ENCODE data around the gene NAALADL1. TPM values are rescaled to one million over a fixed set of nuclear protein-coding genes. Genes with fewer than 3 reads are reported as not detected.
A peak's percentile ranks its signal among the peaks of the same experiment; 100 is the strongest.

NAALADL1 gene
- total and polyA plus RNA-seq, 7 donors = 0.98 to 4.8 (median 1.6) TPM

GRCh38 chr11:65095974-65096806, 37.8 kb upstream of the NAALADL1 start, which contains the start of gene VPS51:
VPS51 (plus strand) TSS chr11:65096214; CDS start chr11:65096251, 37 bp downstream.
- Histone ChIP-seq H3K9me3 (no peaks in the 10 kb centered on the region), H3K27me3 (ENCODE audit: insufficient read depth in 3 of 3, low read length in 2 of 3) (no peaks in the 10 kb centered on the region), H3K27ac (peak within 1 kb of the TSS; percentile 96), H3K36me3 (ENCODE audit: insufficient read depth in 1 of 2, low read depth in 1 of 2) (peaks cover 0 to 19% of the 10 kb centered on the region in 2 donors), H3K4me1 (peaks cover 25% of the 10 kb centered on the region), H3K4me3 (peak within 1 kb of the TSS; percentile 93)
- intact Hi-C loops (cut with DNase I) = loop anchor here in 1 of 2 donors (1.0 kb wide), 1 partner anchor 12 kb away; the partner anchor contains the start of genes CDCA5 and ZFPL1
- WGBS, 3 donors = 0 to 1% (median 0%) methylated on average over 46 to 52 of the region's 52 CpGs
- no peak for TF ChIP-seq CTCF (IDR thresholded peaks at IDR 0.05)
- peak; percentile 91 to 94 (median 93) for ATAC-seq
- DNase-seq = peak; percentile 88 to 92

GRCh38 chr11:65095427-65095826, 37.1 kb upstream of the NAALADL1 start:
- H3K27me3 ChIP-seq (ENCODE audit: insufficient read depth in 3 of 3, low read length in 2 of 3) = no peaks in the 10 kb centered on the region
- TF ChIP-seq CTCF (IDR thresholded peaks at IDR 0.05) = no peak
- peak overlapping the region; percentile 93 for H3K4me3 ChIP-seq
- 70 to 77% (median 77%) methylated on average over 22 of the region's 22 CpGs for WGBS, 3 donors
- intact Hi-C loops (cut with DNase I) = no loop called here
- ATAC-seq = no peak
- H3K9me3 ChIP-seq = no peaks in the 10 kb centered on the region
- H3K4me1 ChIP-seq = peaks cover 25% of the 10 kb centered on the region
- H3K36me3 ChIP-seq (ENCODE audit: insufficient read depth in 1 of 2, low read depth in 1 of 2) = peaks cover 0 to 19% of the 10 kb centered on the region in 2 donors
- H3K27ac ChIP-seq = peak overlapping the region; percentile 96
- DNase-seq = no peak

- WGBS, 3 donors = 93 to 95% (median 94%) methylated on average over 4 of the region's 4 CpGs
- Histone ChIP-seq H3K27me3 (ENCODE audit: insufficient read depth in 3 of 3, low read length in 2 of 3) (no peaks in the 10 kb centered on the region), H3K4me1 (peaks cover 2% of the 10 kb centered on the region), H3K9me3 (no peaks in the 10 kb centered on the region), H3K4me3 (no peak overlapping the region), H3K27ac (no peak overlapping the region), H3K36me3 (ENCODE audit: insufficient read depth in 1 of 2, low read depth in 1 of 2) (peaks cover 3 to 43% of the 10 kb centered on the region in 2 donors)
- DNase-seq (no peak), ATAC-seq (no peak)
- no peak for TF ChIP-seq CTCF (IDR thresholded peaks at IDR 0.05)
- intact Hi-C loops (cut with DNase I) = no loop called here
Observed at GRCh38 chr11:65090628-65091027, 32.3 kb upstream of the NAALADL1 start.

- Histone ChIP-seq H3K27ac (no peak overlapping the region), H3K36me3 (ENCODE audit: insufficient read depth in 1 of 2, low read depth in 1 of 2) (peaks cover 3 to 50% of the 10 kb centered on the region in 2 donors), H3K27me3 (ENCODE audit: insufficient read depth in 3 of 3, low read length in 2 of 3) (no peaks in the 10 kb centered on the region), H3K4me1 (peaks cover 12% of the 10 kb centered on the region), H3K9me3 (no peaks in the 10 kb centered on the region), H3K4me3 (no peak overlapping the region)
- DNase-seq (no peak), ATAC-seq (no peak)
- 92 to 95% (median 94%) methylated on average over 4 of the region's 4 CpGs for WGBS, 3 donors
- TF ChIP-seq CTCF (IDR thresholded peaks at IDR 0.05) = no peak
- intact Hi-C loops (cut with DNase I) = no loop called here
Observed at GRCh38 chr11:65089621-65090020, 31.3 kb upstream of the NAALADL1 start.
